ENCODE results near the gene POLR3A. TPM values are rescaled to one million over a fixed set of nuclear protein-coding genes. Genes with fewer than 3 reads are reported as not detected.
A peak's percentile ranks its signal among the peaks of the same experiment; 100 is the strongest.

POLR3A gene
- total RNA-seq, 1 experiment from 2014 or later: 38.0 TPM

DNA sequence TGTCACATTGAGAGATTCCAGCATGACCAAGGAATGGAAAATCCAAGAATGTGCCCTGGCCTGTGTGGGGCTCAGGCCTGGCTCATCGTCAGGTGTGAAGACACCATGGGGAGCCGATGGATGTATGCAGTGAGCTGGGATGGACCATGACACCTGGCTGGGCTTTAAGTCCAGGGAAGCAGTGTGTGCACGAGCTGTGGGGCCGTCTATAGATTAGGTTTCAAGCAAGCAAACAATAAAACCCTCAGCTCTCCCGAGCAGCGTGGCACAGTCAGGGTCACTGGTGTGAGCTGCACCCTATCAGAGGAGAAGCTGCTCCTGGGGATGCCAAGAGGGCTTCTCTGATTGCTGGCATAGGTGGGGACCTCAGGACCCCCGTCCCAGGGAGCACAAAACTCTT lies 52.3 kb downstream of the POLR3A start:
- Histone ChIP-seq H4K8ac (replicated peaks; ENCODE audit: insufficient read length, low read depth, low read length) (no peak overlapping the region), H3K79me2 (ENCODE audit: insufficient read depth, low read length) (no peaks in the 10 kb centered on the region), H2AFZ (ENCODE audit: low read length) (no peak overlapping the region), H2BK5ac (ENCODE audit: insufficient read length, low read length) (no peak overlapping the region), H4K5ac (ENCODE audit: insufficient read length, low read depth, low read length) (no peak overlapping the region), H3K27me3 (ENCODE audit: insufficient read depth, low read length) (no peaks in the 10 kb centered on the region), H3K9me3 (ENCODE audit: control insufficient read depth, low read depth, low read length) (no peaks in the 10 kb centered on the region), H2BK12ac (ENCODE audit: insufficient read length, low read depth, low read length) (no peak overlapping the region), H4K91ac (ENCODE audit: insufficient read length, low read depth, low read length) (no peak overlapping the region), H3K18ac (ENCODE audit: insufficient read length, low read depth, low read length) (no peak overlapping the region), H3K4me1 (ENCODE audit: insufficient read depth, low read length) (no peaks in the 10 kb centered on the region), H3K4ac (ENCODE audit: low read depth, low read length) (no peak overlapping the region), H3K23me2 (ENCODE audit: insufficient read length, low read depth, low read length, poor library complexity, severe bottlenecking) (no peaks in the 10 kb centered on the region), H3K23ac (ENCODE audit: insufficient read length, low read depth, low read length) (no peak overlapping the region), H2BK120ac (ENCODE audit: low read depth, low read length, poor library complexity, severe bottlenecking) (no peak overlapping the region), H3K4me2 (ENCODE audit: insufficient read depth, insufficient read length, low read length) (no peak overlapping the region), H3K9ac (ENCODE audit: extremely low read depth, insufficient read length, low read length) (no peak overlapping the region), H2BK15ac (ENCODE audit: low read depth, low read length) (no peak overlapping the region), H2BK20ac (ENCODE audit: low read depth, low read length, poor library complexity, severe bottlenecking) (no peak overlapping the region), H3K79me1 (ENCODE audit: insufficient read depth, low read depth, low read length, poor library complexity, severe bottlenecking) (no peaks in the 10 kb centered on the region), H3K56ac (ENCODE audit: insufficient read length, low read depth, low read length) (no peak overlapping the region), H3K27ac (ENCODE audit: insufficient read length, low read depth, low read length) (no peak overlapping the region), H3T11ph (ENCODE audit: low read length) (no peak overlapping the region), H3K14ac (ENCODE audit: insufficient read depth, low read length) (no peak overlapping the region), H2AK5ac (ENCODE audit: insufficient read length, low read length) (no peak overlapping the region), H4K20me1 (ENCODE audit: control insufficient read depth, insufficient read depth, insufficient read length) (no peaks in the 10 kb centered on the region)
- H3K4me1 Mint-ChIP-seq: peaks cover 7 to 9% of the 10 kb centered on the region in 2 experiments
- no peak overlapping the region for H3K4me3 Mint-ChIP-seq
- no peak for TF ChIP-seq CTCF (conservative IDR thresholded peaks at IDR 0.05)
- H3K27me3 Mint-ChIP-seq (ENCODE audit: low read depth): no peaks in the 10 kb centered on the region
- no peak for DNase-seq
- no peaks in the 10 kb centered on the region for H3K9me3 Mint-ChIP-seq
- H3K27ac Mint-ChIP-seq: peak overlapping the region in 2 of 3 experiments; percentile 31 to 71; a peak in 2 of 7 replicates
- H3K36me3 Mint-ChIP-seq (ENCODE audit: insufficient read depth in 1 of 3, low read depth in 3 of 3): peaks cover 33 to 55% (median 53%) of the 10 kb centered on the region in 3 experiments; a peak in 6 of 7 replicates
- no CpG with 5 or more reads among the region's 7 CpGs for WGBS (ENCODE audit: extremely low coverage, insufficient read length, low lambda C conversion rate)
